Hematopoietic multipotent progenitor cell treated with erythropoietin and hydrocortisone succinate and interleukin-3 and kit ligand, for 15 days (in vitro differentiated cells): ENCODE data around the gene BLNK.
"Not testable (repeated sequence)": the region's sequence is repeated elsewhere in the genome, so short reads cannot be mapped to it uniquely, and the experiment has no call there.

Experiments
- DNase-seq: peaks from one replicate; pipeline ENCODE4 v3.0.0-alpha.2; 2015; ENCODE audit warnings: low spot score

BLNK gene

DNA sequence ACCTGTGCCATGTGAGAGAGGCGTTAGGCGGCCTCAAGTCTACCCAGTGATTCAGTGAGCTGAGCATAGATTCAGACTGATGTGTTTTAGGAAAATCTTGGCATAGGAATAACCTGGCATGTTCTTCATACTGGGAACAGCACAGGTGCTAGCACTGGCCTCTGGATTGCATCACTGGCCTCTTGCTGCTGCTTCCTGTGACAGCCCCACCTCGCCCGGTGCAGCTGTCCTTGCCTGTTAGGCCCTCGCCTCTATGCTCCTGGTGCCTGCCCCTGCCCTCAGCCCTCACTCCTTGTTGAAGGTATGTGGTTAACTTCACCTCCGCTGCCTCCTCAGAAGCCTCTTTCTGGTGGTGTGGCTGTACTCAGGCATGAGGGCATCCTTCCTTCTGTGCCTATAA lies 46.2 kb downstream of the BLNK start:
- no peak for DNase-seq

DNA sequence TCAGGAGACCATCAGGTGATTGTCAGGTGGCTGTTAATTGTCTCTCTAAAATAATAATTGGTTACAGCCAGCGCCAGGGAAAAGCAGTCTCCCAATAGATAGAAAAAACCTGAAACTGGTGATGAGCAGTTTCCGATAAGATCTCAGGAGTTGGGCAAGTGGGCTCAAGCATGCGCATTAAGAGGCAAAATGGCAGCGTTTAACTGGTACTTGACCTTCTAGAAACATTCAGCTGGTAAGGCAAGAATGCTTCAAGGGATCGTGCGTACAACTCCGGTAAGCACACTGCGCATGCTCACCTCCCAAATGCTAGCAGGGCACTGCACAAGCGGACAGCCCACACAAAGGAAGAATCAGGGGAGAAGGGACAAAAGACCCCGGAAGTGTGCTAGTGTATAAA lies 48.5 kb downstream of the BLNK start:
- DNase-seq = no peak

DNA sequence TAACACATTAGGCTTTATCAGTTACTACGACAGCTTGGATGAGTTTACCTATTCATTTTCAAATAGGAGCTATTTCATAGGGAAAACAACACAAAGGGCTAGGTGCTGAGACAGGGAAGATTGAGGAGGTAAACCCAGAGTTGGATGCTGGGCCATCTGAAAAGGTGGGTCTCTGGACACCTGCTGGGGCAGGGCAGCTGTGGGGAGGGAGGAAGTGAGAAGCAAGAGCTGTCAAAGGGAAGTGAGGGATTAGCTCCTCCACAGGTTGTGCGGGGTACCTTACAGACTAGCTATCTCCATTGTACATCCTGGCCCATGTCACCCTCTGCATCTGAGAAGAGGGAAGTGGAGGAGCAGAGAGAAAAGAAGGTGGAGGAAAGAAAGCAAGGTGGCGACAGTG lies 48.9 kb downstream of the BLNK start:
- DNase-seq = no peak

DNA sequence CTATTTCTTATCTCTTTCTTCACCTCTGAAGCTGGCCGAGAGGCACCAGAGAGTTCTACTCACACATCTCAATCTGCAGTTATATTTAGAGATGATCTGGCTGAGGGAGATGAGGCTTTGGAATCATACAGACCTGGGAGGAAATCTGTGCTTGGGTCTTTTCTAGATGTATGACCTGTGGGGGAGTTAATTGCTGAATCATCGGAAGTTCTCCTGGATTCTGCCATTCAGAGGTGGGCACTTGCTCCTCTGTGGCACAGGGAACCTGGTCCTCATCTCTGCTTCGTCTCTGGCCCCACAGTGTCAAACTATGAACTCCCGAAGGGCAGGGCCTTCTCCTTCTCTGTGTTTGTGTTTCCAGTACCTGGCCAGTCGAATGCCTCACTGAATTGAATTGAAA lies 52.5 kb downstream of the BLNK start:
- DNase-seq = no peak

DNA sequence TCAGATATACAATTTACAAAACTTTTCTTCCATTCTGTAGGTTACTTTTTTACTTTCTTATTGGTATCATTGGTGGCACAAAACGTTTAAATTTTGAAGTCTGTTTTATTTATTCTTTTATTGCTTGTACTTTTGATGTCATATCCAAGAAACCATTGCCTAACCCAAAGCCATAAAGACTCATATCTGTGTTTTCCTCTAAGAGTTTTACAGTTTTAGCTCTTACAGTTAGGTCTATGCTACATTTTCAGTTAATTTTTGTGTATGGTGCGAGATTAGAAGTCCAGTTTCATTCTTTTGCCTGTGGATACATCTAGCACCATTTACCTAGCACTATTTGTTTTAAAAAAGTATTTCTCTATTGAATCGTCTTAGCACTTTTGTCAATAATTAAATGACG lies 53.7 kb downstream of the BLNK start:
- DNase-seq = no peak

DNA sequence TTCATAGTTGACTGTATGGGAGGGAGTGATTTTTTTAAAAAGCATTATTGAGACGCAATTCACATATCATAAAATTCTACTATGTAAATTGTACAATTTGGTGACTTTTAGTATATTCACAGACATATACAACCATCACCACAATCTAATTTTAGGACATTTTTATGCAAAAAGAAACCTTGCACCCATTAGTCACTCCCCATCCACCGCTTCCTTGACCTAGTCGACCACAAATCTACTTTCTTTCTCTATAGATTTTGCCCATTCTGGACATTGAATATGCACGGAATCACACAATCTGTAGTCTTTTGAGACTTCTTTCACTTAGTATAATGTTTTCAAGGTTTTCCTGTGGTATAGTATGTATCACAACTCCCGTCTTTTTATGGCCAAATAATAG lies 54.6 kb downstream of the BLNK start:
- no peak for DNase-seq

DNA sequence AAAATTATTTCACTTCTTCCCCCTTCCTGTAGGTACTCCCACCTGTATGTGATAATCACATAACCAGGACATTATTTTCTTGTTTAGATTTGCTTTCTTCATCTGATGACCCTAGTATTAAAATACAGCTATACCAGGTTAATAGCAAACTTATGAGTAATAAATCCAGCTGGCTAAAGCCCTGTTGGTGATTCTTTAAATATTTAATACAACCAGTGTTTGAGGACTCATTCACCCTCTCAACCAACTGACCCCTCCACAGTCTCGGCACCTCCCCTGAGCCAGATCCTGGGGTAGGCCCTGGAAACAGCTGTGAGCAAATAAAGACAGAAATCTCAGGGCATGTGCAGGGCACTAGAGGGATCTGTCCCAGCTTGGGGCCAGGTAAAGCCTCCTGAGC lies 58.5 kb downstream of the BLNK start:
- DNase-seq = no peak

DNA sequence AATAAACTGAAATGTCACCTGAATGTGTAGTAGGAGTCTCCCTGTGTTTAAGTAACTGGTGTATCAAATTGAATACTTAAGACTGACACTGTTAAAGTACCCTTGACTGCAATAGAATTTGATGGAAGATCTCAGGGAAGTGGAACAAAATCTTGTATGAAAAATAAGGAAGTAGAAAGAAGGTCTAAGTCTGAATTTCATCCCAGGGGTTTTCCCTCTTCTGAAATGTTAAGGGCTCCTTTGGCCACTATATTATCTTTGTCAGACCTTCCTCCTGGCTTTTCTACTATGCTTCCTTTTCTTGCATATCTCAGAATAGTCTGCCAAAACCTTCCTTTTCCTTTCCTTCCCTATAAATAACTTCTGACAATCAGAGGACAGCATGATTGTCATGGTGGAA lies 59.6 kb downstream of the BLNK start:
- no peak for DNase-seq

DNA sequence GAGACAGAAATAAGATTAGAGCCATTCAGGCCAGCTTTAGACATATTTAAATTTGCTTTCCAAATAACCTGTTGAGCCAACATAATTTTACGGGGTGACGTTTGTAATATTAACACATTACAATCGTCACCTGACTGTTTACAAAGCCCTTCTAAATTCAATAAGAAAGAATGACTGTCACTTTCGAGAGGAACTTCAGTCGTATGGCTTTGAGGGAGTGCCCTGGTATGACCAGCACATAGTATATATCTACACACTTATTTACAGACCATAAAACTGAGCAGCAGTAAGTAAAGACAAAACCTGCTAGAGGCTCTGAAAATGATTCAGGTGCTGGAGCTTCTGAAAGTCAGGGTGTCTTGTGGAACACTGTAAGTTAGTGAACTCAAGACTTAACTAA lies 62.4 kb downstream of the BLNK start:
- DNase-seq = no peak

DNA sequence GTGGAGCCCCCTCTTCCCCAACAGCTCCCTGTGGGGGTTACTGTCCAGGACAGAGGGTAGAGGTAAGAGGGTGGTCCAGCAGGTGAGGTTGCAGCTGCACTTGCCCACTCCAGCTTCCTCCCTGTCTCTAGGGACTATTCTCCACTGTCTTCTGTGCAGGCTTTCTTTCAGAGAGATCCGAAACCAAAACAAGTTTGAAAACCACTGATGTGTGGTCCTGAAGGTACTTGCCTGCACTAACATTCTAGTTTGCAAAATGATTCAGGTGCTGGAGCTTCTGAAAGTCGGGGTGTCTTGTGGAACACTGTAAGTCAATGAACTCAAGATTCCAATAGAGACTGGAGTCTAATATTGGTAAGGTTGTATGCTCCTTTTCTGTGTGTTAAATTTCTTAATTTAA lies 63.1 kb downstream of the BLNK start:
- no peak for DNase-seq

DNA sequence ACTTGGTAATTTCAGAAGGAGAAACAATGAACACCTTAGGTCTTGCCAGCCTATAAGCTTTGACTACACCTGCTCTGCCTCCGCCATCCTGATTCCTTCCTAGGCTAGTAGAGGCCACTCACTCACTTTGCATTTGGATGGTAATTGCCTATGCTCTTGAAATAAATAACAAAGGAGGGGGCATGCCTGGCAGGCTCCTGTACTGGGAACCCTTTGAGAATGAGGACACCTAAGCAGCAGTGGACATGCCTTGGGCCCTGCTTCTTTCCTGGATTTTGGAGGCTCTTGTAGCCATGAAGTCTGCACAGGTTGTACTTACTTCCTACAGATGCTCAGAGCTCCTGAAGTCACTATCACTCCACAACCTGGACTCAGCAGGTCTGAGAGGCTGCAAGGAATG lies 65.8 kb downstream of the BLNK start:
- no peak for DNase-seq

DNA sequence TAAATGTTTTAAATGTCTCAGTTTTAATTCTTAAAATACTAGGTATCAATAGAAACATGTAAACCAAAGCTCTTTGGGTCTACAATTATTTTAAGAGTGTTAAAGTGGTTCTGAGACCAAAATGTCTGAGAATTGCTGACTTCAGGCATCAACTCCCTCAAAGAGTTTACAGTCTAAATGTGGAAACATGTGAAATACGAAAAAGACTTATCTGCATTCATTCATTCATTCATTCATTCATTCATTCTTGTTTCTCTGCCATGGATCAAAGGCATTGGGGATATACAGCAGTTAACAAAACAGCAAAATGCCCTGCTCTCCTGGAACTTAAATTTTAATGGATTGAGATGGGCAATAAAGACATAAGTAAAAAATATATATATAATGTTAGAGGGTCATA lies 69.8 kb downstream of the BLNK start:
- no peak for DNase-seq

DNA sequence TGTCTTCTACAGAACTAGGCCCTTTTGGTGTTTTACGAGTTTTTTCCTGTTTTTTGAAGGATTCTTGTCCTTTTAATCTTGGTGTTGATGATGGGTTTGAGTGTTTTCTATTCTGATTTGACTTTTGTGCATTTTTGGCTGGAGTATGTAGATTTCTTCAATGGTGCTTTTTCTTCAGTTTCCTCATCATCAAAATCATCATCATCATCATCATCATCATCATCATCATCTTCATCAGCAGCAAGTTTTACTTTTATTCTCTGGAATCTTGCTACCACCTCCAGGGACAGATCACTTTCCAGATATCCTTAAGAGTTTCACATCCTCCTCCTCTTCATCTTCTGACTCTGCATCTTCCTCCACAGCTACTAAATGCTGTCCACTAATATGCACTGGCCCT lies 81.9 kb downstream of the BLNK start:
- DNase-seq = not testable (repeated sequence)

DNA sequence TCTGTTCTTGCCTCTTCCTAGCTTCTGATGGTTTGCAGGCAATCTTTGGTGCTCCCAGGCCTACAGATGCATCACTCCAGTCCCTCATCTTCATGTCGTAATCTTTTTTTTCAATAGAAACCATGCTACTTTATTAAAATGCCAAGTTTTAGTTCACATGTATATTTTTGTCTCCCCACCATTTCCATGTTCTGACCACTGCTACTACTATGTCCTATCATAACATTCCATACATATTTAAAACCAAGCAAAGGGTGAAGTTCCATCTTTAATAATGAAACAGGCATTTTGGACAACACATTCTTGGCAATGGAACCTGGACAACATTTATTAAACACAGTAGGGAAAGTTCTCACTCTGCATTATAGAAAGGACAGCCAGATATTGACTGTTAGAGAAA lies 82.5 kb downstream of the BLNK start:
- DNase-seq = no peak

DNA sequence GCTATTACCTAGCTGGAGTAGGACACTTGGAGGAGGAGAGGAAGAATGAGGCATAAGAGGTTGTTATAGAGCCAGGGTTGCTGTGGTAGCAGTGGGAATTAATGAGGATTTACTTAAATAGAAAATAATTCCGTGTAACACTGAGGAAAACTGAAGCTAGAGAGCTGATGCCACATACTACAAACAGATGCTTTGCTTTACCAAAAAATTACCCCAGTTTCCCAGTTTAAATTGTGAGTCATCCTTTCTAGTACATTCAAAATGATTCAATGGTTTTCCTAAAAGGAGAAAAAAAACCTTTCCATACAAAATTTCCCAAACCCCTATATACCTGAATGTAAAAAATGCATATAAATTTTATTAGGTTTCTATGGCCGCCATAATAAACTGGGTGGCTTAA lies 82.9 kb downstream of the BLNK start:
- DNase-seq = no peak

DNA sequence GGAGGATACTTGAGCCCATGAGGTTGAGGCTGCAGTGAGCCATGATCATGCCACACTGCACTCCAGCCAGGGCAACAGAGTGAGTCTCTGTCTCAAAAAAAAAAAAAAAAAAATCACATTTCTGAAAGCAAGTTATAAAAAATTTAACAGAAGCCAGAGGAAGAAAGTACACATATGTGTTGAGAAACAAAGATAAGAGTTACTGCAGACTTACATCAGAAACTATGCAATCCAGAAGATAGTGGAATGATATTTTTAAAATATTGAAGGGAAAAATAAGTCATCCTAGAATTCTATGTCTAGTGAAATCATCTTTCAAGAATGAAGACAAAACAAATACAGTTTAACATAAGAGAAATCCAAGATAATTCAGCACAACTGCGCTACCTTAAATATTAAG lies 94.4 kb downstream of the BLNK start:
- DNase-seq = no peak

DNA sequence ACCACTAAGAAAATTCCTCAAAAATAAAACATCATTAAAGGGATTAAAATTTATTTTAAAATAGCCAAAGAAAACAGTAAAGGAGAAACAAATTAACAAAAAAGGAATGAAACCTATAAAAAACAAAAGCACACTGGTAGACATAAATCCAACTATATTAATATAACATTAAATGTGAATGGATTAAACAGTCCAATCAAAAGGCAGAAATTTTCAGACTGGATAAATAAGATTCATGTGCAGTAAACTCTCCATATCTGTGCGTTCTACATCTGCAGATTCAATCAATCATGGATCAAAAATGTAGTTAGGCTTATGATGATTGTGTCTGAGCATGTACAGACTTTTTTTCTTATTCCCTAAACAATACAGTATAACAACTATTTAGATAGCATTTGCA lies 98.7 kb downstream of the BLNK start:
- DNase-seq = no peak

DNA sequence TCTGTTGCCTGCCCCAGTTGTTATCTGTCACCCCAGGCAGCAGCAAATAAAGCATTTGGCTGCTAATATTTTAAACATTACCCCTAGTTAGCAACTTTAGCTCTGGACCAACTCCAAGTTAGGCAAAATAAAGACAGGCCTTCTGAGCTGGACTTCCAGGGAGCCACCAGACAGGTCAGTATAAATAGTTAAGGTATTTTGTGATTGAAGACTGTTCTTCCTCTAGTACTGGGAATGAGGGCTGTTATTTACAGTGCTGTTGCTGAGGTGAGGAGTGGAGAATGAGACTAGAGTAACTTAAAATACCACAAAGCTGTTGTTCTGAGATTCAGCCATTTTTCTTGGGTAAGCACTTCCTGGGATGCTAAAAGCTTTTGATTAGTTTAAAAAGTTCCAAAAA lies 101.1 kb downstream of the BLNK start:
- no peak for DNase-seq

DNA sequence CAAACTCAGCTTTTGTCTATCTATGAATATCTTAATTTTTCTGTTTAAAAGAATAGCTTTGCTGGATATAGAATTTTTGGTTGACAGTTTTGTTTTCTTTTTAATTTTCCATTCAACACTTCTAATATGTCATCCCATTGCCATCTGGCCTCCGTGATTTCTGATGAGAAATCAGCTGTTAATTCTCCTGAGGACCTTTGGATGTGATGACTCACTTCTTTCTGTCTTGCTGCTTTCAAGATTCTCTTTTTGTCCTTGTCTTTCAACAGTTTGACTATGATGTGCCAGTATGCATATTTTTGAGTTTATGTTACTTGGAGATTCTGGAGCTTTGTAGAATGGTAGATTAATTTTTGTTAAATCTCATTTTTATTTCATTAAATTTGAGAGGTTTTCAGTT lies 102.8 kb downstream of the BLNK start:
- DNase-seq = no peak

DNA sequence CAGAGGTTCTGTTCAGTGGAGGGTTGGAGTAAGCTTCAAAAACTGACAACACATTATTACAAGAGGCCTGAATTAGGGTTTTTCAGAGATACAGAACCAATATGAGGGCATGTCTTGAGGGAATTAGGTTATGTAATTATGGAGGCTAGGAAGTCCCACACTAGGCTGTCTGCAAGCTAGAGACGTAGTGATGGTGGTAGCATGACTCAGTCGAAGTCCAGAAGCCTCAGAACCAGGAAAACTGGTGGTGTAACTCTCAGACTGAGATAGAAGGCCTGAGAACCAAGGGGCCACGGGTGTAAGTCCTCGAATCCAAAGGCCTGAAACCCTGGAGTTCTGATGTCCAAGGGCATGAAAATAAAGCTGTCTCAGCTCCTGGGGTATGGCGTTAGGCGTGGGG lies 105.6 kb downstream of the BLNK start:
- no peak for DNase-seq

DNA sequence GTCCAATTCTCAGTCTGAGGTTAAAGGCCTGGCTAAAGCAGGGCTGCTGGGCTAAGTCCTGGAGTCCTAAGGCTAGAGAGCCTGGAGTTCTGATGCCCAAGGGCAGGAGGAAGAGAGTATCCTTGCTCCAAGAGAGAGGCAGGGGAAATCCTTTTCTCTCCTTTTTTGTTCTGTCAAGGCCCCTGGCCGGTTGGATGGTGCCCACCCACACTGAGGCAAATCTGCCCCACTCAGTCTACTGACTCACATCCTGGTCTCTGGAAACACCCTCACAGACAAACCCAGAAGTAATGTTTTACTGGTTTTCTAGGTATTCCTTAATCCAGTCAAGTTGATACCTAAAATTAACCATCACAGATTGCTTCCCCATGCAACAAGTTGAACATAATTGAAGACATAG lies 118.3 kb downstream of the BLNK start:
- no peak for DNase-seq

DNA sequence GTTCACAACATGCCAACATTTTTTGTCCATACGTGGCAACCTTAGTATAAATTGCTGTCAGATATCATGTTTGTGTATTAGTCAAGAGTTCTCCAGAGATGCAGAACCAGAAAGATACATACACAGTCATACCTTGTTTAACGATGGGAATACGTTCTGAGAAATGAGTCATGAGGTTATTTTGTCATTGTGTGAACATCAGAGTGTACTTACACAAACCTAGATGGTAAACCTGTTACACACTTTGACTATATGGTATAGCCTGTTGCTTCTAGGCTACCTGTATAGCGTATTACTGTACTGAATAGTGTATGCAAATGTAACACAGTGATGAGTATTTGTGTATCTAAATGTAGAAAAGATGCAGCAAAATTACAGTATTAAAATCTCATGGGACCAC lies 118.9 kb downstream of the BLNK start:
- DNase-seq = no peak
